DOHH2 (cell line): Measurements from ENCODE around the gene YIPF2.

Source experiments
- H3F3A ChIP-seq: fragments of 200-600 bp; sonication (generic), shearing (Covaris generic); 2 replicates; pipeline ENCODE4 v1.6.0; 2016; ENCODE audit warnings: antibody characterized with exemption, mild to moderate bottlenecking; ENCODE audit not compliant: control insufficient read depth, insufficient read depth
- H3K27ac ChIP-seq: fragments of 200-600 bp; sonication (generic); 2 replicates; pipeline ENCODE4 v1.5.1; 2014; ENCODE audit warnings: low read depth, mild to moderate bottlenecking, low read length, moderate library complexity
- H3K27me3 ChIP-seq: fragments of 200-600 bp; sonication (generic); 2 replicates; pipeline ENCODE4 v1.6.1; 2014; ENCODE audit warnings: mild to moderate bottlenecking, low read length, mixed read lengths; ENCODE audit not compliant: control insufficient read depth
- H3K36me3 ChIP-seq: fragments of 200-600 bp; sonication (generic); 2 replicates; pipeline ENCODE4 v1.6.1; 2014; ENCODE audit warnings: mild to moderate bottlenecking, low read length, moderate library complexity, mixed read lengths; ENCODE audit not compliant: control insufficient read depth
- H3K4me1 ChIP-seq: fragments of 200-600 bp; sonication (generic); 2 replicates; pipeline ENCODE4 v1.6.1; 2014; ENCODE audit warnings: mild to moderate bottlenecking, low read length, mixed read lengths; ENCODE audit not compliant: control insufficient read depth
- H3K4me2 ChIP-seq: fragments of 200-600 bp; sonication (generic); 2 replicates; pipeline ENCODE4 v1.6.0; 2014; ENCODE audit warnings: mild to moderate bottlenecking, low read length, moderate library complexity
- H3K4me3 ChIP-seq: fragments of 200-600 bp; sonication (generic); 2 replicates; pipeline ENCODE4 v1.5.1; 2014; ENCODE audit warnings: mild to moderate bottlenecking, low read length, mixed read lengths
- H3K79me2 ChIP-seq: fragments of 200-600 bp; sonication (generic); 2 replicates; pipeline ENCODE4 v1.6.1; 2014; ENCODE audit warnings: mild to moderate bottlenecking, low read length, mixed read lengths; ENCODE audit not compliant: control insufficient read depth
- H3K9me2 ChIP-seq: fragments of 200-600 bp; sonication (generic); replicated peaks from 2 replicates; pipeline ENCODE4 v1.6.1; 2014; ENCODE audit warnings: mild to moderate bottlenecking, low read length, mixed read lengths; ENCODE audit not compliant: control insufficient read depth
- H3K9me3 ChIP-seq: fragments of 200-600 bp; sonication (generic); 2 replicates; pipeline ENCODE4 v1.6.1; 2014; ENCODE audit warnings: antibody characterized with exemption, low read length, mixed read lengths; ENCODE audit not compliant: control insufficient read depth, insufficient read depth
- H4K20me1 ChIP-seq: fragments of 200-600 bp; sonication (generic); 2 replicates; pipeline ENCODE4 v1.6.0; 2014; ENCODE audit warnings: low read depth, mild to moderate bottlenecking, antibody characterized with exemption, low read length, moderate library complexity; ENCODE audit not compliant: control insufficient read depth, insufficient read depth
- EZH2phosphoT487 ChIP-seq: fragments of 200-600 bp; sonication (generic); IDR thresholded peaks from 2 replicates; pipeline ENCODE4 v1.6.1; 2017; ENCODE audit warnings: borderline replicate concordance, mild to moderate bottlenecking, antibody characterized with exemption, low read length, moderate library complexity, mixed read lengths
- TF ChIP-seq, protein P1 (sequence below): fragments of 200-600 bp; sonication (generic); IDR thresholded peaks from one replicate; pipeline ENCODE4 v1.5.1; 2014; ENCODE audit warnings: antibody characterized with exemption, mild to moderate bottlenecking, low read depth, low read length; ENCODE audit not compliant: poor library complexity, severe bottlenecking

The YIPF2 gene

DNA sequence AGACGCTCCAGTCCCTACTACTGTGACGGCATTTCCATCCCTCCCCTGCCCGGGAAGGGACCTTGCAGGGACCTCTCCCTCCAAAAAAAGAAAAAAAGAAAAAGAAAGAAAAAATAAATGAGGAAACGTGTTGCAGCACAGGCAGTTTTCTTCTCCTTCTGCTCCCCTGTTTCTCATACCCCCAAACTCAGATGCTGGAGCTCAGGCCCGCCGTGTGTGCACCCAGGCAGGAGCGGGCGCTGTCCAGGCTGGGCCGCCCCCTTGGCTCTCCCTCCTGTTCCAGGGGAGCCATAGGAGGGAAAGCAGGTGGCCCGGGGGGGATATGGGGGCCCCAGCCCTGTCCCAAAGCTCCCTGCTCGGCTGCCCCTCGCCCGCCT, 5.8 kb downstream of the YIPF2 start:
- H3K27me3 ChIP-seq = no peaks in the 10 kb centered on the region
- H3F3A ChIP-seq = no peaks in the 10 kb centered on the region
- peaks cover under 1% of the 10 kb centered on the region; the same call in 1 of the 2 replicates for H3K79me2 ChIP-seq
- H3K4me2 ChIP-seq = no peak overlapping the region
- peaks cover 44% of the 10 kb centered on the region for H3K36me3 ChIP-seq
- H4K20me1 ChIP-seq = no peaks in the 10 kb centered on the region
- H3K9me3 ChIP-seq = no peaks in the 10 kb centered on the region
- H3K27ac ChIP-seq = no peak overlapping the region
- TF ChIP-seq EZH2phosphoT487 = no peak
- TF ChIP-seq, protein P1, sequence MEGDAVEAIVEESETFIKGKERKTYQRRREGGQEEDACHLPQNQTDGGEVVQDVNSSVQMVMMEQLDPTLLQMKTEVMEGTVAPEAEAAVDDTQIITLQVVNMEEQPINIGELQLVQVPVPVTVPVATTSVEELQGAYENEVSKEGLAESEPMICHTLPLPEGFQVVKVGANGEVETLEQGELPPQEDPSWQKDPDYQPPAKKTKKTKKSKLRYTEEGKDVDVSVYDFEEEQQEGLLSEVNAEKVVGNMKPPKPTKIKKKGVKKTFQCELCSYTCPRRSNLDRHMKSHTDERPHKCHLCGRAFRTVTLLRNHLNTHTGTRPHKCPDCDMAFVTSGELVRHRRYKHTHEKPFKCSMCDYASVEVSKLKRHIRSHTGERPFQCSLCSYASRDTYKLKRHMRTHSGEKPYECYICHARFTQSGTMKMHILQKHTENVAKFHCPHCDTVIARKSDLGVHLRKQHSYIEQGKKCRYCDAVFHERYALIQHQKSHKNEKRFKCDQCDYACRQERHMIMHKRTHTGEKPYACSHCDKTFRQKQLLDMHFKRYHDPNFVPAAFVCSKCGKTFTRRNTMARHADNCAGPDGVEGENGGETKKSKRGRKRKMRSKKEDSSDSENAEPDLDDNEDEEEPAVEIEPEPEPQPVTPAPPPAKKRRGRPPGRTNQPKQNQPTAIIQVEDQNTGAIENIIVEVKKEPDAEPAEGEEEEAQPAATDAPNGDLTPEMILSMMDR = no peak
- H3K4me1 ChIP-seq = peaks cover 3% of the 10 kb centered on the region
- H3K9me2 ChIP-seq = no peaks in the 10 kb centered on the region
- H3K4me3 ChIP-seq = no peak overlapping the region

DNA sequence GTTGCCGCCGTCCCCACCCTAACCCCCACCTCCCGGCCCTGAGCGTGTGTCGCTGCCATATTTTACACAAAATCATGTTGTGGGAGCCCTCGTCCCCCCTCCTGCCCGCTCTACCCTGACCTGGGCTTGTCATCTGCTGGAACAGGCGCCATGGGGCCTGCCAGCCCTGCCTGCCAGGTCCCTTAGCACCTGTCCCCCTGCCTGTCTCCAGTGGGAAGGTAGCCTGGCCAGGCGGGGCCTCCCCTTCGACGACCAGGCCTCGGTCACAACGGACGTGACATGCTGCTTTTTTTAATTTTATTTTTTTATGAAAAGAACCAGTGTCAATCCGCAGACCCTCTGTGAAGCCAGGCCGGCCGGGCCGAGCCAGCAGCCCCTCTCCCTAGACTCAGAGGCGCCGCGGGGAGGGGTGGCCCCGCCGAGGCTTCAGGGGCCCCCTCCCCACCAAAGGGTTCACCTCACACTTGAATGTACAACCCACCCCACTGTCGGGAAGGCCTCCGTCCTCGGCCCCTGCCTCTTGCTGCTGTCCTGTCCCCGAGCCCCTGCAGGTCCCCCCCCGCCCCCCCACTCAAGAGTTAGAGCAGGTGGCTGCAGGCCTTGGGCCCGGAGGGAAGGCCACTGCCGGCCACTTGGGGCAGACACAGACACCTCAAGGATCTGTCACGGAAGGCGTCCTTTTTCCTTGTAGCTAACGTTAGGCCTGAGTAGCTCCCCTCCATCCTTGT, 6.4 kb downstream of the YIPF2 start:
- TF ChIP-seq, protein P1 = no peak
- TF ChIP-seq EZH2phosphoT487 = no peak
- peaks cover 44% of the 10 kb centered on the region for H3K36me3 ChIP-seq

DNA sequence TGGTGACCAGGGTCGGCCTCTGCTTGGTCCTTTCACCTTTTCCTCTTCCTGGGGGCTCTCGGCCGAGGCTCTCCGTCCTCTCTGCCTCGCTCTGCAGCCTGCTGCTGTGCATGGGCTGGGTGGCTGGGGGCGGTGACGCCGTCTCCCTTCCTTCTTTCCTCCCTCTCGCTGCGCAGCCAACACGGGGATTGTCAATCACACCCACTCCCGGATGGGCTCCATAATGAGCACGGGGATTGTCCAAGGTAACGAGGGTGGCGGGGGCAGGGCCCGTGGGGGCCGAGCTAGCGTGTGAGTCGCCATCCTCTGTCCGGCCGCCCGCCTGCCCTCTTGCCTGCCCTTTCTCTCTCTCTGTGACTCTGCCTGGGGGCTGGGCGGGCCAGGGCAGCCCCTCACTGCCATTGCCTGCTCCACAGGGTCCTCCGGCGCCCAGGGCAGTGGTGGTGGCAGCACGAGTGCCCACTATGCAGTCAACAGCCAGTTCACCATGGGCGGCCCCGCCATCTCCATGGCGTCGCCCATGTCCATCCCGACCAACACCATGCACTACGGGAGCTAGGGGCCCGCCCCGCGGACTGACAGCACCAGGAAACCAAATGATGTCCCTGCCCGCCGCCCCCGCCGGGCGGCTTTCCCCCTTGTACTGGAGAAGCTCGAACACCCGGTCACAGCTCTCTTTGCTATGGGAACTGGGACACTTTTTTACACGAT, 7.1 kb downstream of the YIPF2 start:
- no peaks in the 10 kb centered on the region; the same call in 1 of the 2 replicates for H3F3A ChIP-seq
- peaks cover 48% of the 10 kb centered on the region for H3K36me3 ChIP-seq
- no peaks in the 10 kb centered on the region for H3K9me3 ChIP-seq
- no peaks in the 10 kb centered on the region for H3K9me2 ChIP-seq
- H3K27ac ChIP-seq = no peak overlapping the region
- H4K20me1 ChIP-seq = no peaks in the 10 kb centered on the region
- H3K4me1 ChIP-seq = no peaks in the 10 kb centered on the region
- no peaks in the 10 kb centered on the region for H3K79me2 ChIP-seq
- H3K4me2 ChIP-seq = no peak overlapping the region
- H3K27me3 ChIP-seq = no peaks in the 10 kb centered on the region
- H3K4me3 ChIP-seq = no peak overlapping the region
- no peak for TF ChIP-seq EZH2phosphoT487

More for the DNA sequence above, 6.4 kb downstream of the YIPF2 start:
- H3K4me1 ChIP-seq = no peaks in the 10 kb centered on the region
- no peaks in the 10 kb centered on the region for H3F3A ChIP-seq
- H3K27me3 ChIP-seq = no peaks in the 10 kb centered on the region
- no peaks in the 10 kb centered on the region for H3K79me2 ChIP-seq
- no peaks in the 10 kb centered on the region for H4K20me1 ChIP-seq
- H3K4me3 ChIP-seq = no peak overlapping the region
- H3K9me2 ChIP-seq = no peaks in the 10 kb centered on the region
- H3K9me3 ChIP-seq = no peaks in the 10 kb centered on the region
- H3K27ac ChIP-seq = no peak overlapping the region
- no peak overlapping the region for H3K4me2 ChIP-seq

DNA sequence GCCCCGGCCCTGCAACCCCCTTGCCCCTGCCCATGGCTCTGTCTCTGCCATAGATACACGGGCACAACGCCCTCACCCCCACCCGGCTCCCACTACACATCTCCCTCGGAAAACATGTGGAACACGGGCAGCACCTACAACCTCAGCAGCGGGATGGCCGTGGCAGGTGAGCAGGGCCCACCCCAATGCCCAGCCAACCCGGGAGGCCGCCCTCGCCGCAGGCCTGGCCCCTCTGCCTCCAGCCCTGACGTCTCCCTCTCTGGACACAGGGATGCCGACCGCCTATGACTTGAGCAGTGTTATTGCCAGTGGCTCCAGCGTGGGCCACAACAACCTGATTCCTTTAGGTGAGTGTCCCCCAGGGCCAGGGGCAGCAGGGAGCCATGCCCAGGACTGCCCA, 7.7 kb downstream of the YIPF2 start:
- H3K36me3 ChIP-seq = peaks cover 53% of the 10 kb centered on the region
- no peak overlapping the region for H3K27ac ChIP-seq
- H3F3A ChIP-seq = no peaks in the 10 kb centered on the region; the same call in 1 of the 2 replicates

More for the DNA sequence above, 7.7 kb downstream of the YIPF2 start:
- Histone ChIP-seq H4K20me1 (no peaks in the 10 kb centered on the region), H3K9me2 (no peaks in the 10 kb centered on the region), H3K4me1 (no peaks in the 10 kb centered on the region), H3K9me3 (no peaks in the 10 kb centered on the region), H3K4me2 (no peak overlapping the region), H3K4me3 (no peak overlapping the region), H3K79me2 (no peaks in the 10 kb centered on the region), H3K27me3 (no peaks in the 10 kb centered on the region)
- no peak for TF ChIP-seq EZH2phosphoT487
- TF ChIP-seq, protein P1 = no peak
